Caco-2 (cell line): ENCODE measurements around the gene NBPF1. TPM values are rescaled to one million over a fixed set of nuclear protein-coding genes. Genes with fewer than 3 reads are reported as not detected.
"Not testable (repeated sequence)": the region's sequence is repeated elsewhere in the genome, so short reads cannot be mapped to it uniquely, and the experiment has no call there.

Experiments used
- BruUV-seq: library from RNA; stranded (reverse); fragments of 400-500 nt; replicated peaks from 2 replicates; lab custom pipeline; 2021; lab: Mats Ljungman, UMichigan
- CTCF ChIA-PET: fragments of 300-600 bp; sonication (Branson Sonifier 250); formaldehyde crosslinking; loops from one replicate; lab custom pipeline; 2022; ENCODE audit warnings: antibody characterized with exemption; lab: Charles Lee
- POLR2A ChIA-PET: fragments of 300-600 bp; sonication (Branson Sonifier 250); formaldehyde crosslinking; loops from one replicate; lab custom pipeline; 2022; ENCODE audit warnings: antibody characterized with exemption; lab: Charles Lee
- DNase-seq, 2 experiments: peaks; one replicate each; pipeline versions ENCODE4 v3.0.0 to v3.0.0-alpha.2; 2020 to 2022
- H3K27me3 ChIP-seq: replicated peaks from 2 replicates; pipeline ENCODE4 v1.6.0; 2011; ENCODE audit warnings: low read length; ENCODE audit not compliant: control insufficient read depth, insufficient read depth
- H3K36me3 ChIP-seq: 2 replicates; pipeline ENCODE4 v1.5.1; 2011; ENCODE audit warnings: low read length; ENCODE audit not compliant: control insufficient read depth, insufficient read depth
- H3K4me1 ChIP-seq: fragments of 250-450 bp; sonication (Bioruptor Pico); 2 replicates; pipeline ENCODE4 v1.5.1; 2020; ENCODE audit warnings: mild to moderate bottlenecking
- H3K4me3 ChIP-seq: 2 replicates; pipeline ENCODE4 v1.5.1; 2011; ENCODE audit warnings: low read depth, mild to moderate bottlenecking, control low read depth, low read length
- H3K9me3 ChIP-seq: fragments of 250-450 bp; sonication (Bioruptor Pico); 2 replicates; pipeline ENCODE4 v1.5.1; 2020; ENCODE audit warnings: mild to moderate bottlenecking, moderate library complexity
- H3K27ac Mint-ChIP-seq: one replicate; pipeline ENCODE4 v1.8.0; 2022; ENCODE audit warnings: mixed read lengths; ENCODE audit not compliant: unreplicated experiment
- H3K27me3 Mint-ChIP-seq: one replicate; pipeline ENCODE4 v1.8.0; 2022; ENCODE audit warnings: mixed read lengths; ENCODE audit not compliant: insufficient read depth, unreplicated experiment
- H3K36me3 Mint-ChIP-seq: one replicate; pipeline ENCODE4 v1.8.0; 2022; ENCODE audit warnings: mild to moderate bottlenecking, mixed read lengths; ENCODE audit not compliant: insufficient read depth, unreplicated experiment
- H3K4me1 Mint-ChIP-seq: one replicate; pipeline ENCODE4 v1.8.0; 2022; ENCODE audit warnings: low read depth, mixed read lengths; ENCODE audit not compliant: unreplicated experiment
- H3K4me3 Mint-ChIP-seq: one replicate; pipeline ENCODE4 v1.8.0; 2022; ENCODE audit warnings: mild to moderate bottlenecking, moderate library complexity, mixed read lengths; ENCODE audit not compliant: unreplicated experiment
- H3K9me3 Mint-ChIP-seq: one replicate; pipeline ENCODE4 v1.8.0; 2022; ENCODE audit warnings: mixed read lengths; ENCODE audit not compliant: unreplicated experiment
- intact Hi-C: fragments of 100-400 bp; cut with micrococcal nuclease; formaldehyde crosslinking; loops from one replicate; pipeline ENCODE4 v1.10.0; 2022; ENCODE audit not compliant: unreplicated experiment
- total RNA-seq: library from RNA; stranded (reverse); gene quantifications from 2 replicates; pipeline ENCODE4 v1.2.3, GENCODE V29; 2022
- TF ChIP-seq, protein P1 (sequence below), 2 experiments: fragments of 200-600 bp in 1 of 2; IDR thresholded peaks; 1 replicate in 1 of 2; 2 replicates in 1 of 2; pipeline versions ENCODE4 v1.5.1 to v1.8.0; 2011 to 2022; ENCODE audit warnings: antibody characterized with exemption in 1 of 2, control low read depth in 1 of 2, inconsistent platforms in 1 of 2, low read depth in 1 of 2, low read length in 1 of 2, mild to moderate bottlenecking in 1 of 2, moderate library complexity in 1 of 2; ENCODE audit not compliant: insufficient read depth in 1 of 2, severe bottlenecking in 1 of 2, unreplicated experiment in 1 of 2

The NBPF1 gene
- total RNA-seq, 1 experiment from 2014 or later = 59.3 TPM

DNA sequence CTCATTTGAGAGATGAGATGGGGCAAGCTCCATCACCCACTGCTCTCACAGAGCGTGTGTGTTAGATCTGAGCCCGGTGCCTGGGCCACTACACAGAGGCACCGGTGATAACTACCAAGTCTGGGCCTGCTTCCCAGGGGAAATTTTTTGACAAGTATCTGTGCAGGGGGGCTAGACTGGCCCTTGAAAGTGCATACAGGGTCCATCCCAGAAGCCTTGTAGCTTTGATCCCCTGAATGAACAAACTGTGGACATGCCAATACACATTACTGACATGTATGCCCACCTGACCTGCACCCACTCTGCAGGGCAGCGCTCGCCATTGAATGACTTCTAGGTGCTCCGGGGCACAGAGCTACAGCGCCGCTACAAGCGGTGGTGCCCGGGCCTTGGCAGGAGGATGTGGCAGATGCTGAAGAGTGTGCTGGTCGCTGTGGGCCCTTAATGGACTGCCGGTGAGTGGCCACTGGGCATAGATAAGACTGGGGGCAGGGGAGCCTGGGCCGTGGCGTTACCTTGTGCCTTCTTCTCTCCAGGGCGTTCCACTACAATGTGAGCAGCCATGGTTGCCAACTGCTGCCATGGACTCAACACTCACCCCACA, 32.8 kb upstream of the NBPF1 start:
- H3K4me1 Mint-ChIP-seq, BruUV-seq, H3K36me3 ChIP-seq, H3K36me3 Mint-ChIP-seq, H3K4me3 ChIP-seq, H3K27me3 ChIP-seq, H3K4me3 Mint-ChIP-seq, H3K9me3 Mint-ChIP-seq, CTCF ChIA-PET, intact Hi-C loops, H3K27ac Mint-ChIP-seq, H3K27me3 Mint-ChIP-seq, H3K9me3 ChIP-seq, POLR2A ChIA-PET: not testable (repeated sequence)
- H3K4me1 ChIP-seq = peaks cover 11% of the 10 kb centered on the region
- DNase-seq = peak in 1 of 2 experiments; percentile 29

DNA sequence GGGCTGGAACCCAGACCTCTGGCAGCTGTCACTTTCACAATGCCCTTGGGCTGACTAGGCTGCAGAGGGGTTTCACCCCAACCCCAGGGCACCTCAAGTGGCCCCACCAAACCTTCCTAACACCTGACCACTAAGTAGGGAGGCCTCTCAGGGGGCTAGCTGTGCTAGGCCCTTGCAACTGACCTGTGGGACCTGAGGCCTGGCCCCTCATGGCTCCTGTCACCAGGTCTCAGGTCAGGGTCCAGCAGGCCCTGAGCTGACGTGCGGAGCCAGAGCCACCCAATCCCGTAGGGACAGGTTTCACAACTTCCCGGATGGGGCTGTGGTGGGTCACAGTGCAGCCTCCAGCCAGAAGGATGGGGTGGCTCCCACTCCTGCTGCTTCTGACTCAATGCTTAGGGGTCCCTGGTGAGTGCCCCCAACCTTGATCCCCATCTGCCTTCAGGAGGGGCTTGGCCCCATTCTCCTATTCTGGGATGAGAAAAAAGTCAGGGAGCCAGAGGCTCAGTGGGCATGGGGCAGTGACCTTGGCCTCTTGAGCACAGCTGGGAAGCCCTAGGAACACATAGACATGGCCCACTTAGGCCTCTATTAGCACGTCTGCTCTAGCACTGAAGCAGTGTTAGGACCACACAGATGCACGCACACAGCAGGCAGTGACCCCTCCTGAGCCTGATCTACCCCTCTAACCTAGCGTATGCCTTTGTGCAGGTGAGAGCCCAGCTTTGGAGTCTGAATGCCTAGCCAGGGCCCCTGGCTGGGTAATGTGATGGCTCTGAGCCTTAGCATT, 32.1 kb upstream of the NBPF1 start:
- peak; percentile 49 to 79 for DNase-seq
- H3K9me3 ChIP-seq, H3K27me3 Mint-ChIP-seq, CTCF ChIA-PET, H3K27me3 ChIP-seq, H3K4me3 Mint-ChIP-seq, BruUV-seq, H3K36me3 Mint-ChIP-seq, H3K4me1 Mint-ChIP-seq, H3K27ac Mint-ChIP-seq, H3K9me3 Mint-ChIP-seq, H3K36me3 ChIP-seq, intact Hi-C loops, POLR2A ChIA-PET: not testable (repeated sequence)
- H3K4me1 ChIP-seq = peaks cover 11% of the 10 kb centered on the region
- peak overlapping the region; percentile 64 for H3K4me3 ChIP-seq

DNA sequence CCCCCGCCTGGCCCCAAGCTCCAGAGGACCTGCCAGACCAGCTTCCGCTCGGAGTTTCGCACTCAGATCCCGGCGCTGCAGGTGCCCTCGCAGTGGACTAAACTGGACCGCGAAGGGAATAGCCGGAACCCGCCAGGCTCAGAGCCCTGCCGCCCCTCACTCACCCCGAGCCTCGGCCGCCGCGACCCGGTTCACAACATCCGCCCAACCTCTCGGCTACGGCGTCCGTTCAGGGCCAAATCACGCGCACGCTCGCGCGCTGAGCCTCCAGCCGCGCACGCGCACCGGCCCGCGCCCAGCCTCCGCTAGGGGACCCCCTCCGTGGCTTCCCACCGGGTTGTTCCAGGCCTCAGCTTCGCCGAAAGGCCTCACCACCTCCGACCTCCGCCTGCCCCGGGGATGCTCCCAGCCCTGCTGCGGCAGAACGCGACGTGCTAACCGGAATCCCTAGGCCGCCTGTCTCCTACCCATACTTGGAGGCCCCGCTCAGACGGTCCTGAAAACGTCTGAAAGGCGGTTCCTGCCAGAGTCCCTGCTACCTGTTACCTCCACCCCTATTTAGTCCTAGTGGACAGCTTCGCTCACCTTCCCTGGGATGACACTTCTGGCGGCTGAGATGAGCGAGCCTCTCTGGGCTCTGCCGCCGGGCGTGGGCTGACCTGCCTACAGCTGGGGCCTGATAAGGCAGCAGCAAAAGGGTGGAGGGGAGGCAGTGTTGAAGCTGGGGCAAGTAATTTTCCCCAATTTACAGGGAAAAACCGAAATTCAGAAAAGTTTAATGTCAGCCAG, 31.3 kb upstream of the NBPF1 start:
- TSS peak; percentile 90 for BruUV-seq
- TF ChIP-seq, protein P1, sequence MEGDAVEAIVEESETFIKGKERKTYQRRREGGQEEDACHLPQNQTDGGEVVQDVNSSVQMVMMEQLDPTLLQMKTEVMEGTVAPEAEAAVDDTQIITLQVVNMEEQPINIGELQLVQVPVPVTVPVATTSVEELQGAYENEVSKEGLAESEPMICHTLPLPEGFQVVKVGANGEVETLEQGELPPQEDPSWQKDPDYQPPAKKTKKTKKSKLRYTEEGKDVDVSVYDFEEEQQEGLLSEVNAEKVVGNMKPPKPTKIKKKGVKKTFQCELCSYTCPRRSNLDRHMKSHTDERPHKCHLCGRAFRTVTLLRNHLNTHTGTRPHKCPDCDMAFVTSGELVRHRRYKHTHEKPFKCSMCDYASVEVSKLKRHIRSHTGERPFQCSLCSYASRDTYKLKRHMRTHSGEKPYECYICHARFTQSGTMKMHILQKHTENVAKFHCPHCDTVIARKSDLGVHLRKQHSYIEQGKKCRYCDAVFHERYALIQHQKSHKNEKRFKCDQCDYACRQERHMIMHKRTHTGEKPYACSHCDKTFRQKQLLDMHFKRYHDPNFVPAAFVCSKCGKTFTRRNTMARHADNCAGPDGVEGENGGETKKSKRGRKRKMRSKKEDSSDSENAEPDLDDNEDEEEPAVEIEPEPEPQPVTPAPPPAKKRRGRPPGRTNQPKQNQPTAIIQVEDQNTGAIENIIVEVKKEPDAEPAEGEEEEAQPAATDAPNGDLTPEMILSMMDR (IDR thresholded peaks at IDR 0.05; ENCODE audit: insufficient read depth in 1 of 2, low read depth in 1 of 2, low read length in 1 of 2, severe bottlenecking in 1 of 2, unreplicated experiment in 1 of 2) = peak; percentile 69 to 70
- H3K4me1 Mint-ChIP-seq, H3K9me3 ChIP-seq, H3K9me3 Mint-ChIP-seq, H3K4me3 Mint-ChIP-seq, H3K36me3 ChIP-seq, H3K36me3 Mint-ChIP-seq, H3K27me3 Mint-ChIP-seq, H3K27me3 ChIP-seq, POLR2A ChIA-PET, H3K27ac Mint-ChIP-seq: not testable (repeated sequence)
- H3K4me3 ChIP-seq = peak overlapping the region; percentile 64
- peaks cover 11% of the 10 kb centered on the region for H3K4me1 ChIP-seq
- CTCF ChIA-PET = interaction anchor here (0.9 kb wide), 1 partner anchor 24 kb away, joined by 3 read pairs; no protein-coding TSS in a partner anchor
- DNase-seq = peak; percentile 95 to 98
- intact Hi-C loops = loop anchor here (1.0 kb wide), 1 partner anchor 31 kb away; the partner anchor contains the start of gene NBPF1
